ENCODE data around the gene GPC4. TPM values are rescaled to one million over a fixed set of nuclear protein-coding genes. Genes with fewer than 3 reads are reported as not detected.

Gene GPC4
- total and polyA plus RNA-seq, 9 of the 15 experiments (the other 6 are each of a cell fraction or from before 2014, with no cell fraction given), result 0.11 TPM; not detected in 8

- no peak for TF ChIP-seq RCOR1 (IDR thresholded peaks at IDR 0.05; ENCODE audit: borderline replicate concordance in 1 of 2, low read depth in 2 of 2, low read length in 2 of 2)
- TF ChIP-seq CCAR2 (IDR thresholded peaks at IDR 0.05; ENCODE audit: low read depth, low read length), result no peak
- TF ChIP-seq E2F3 (CRISPR knock-in tag; IDR thresholded peaks at IDR 0.05), result no peak
- TF ChIP-seq POLR2A (conservative IDR thresholded peaks at IDR 0.05), result no peak
- TF ChIP-seq CBFA2T3 (IDR thresholded peaks at IDR 0.05), result no peak
- TF ChIP-seq ZNF165 (CRISPR knock-in tag; IDR thresholded peaks at IDR 0.05; ENCODE audit: borderline replicate concordance), result no peak
- TF ChIP-seq NR0B1 (IDR thresholded peaks at IDR 0.05; ENCODE audit: partially characterized antibody), result no peak
Observed at GRCh38 chrX:133339566-133339965, 75.7 kb downstream of the GPC4 start (continued).

GRCh38 chrX:133337250-133337649, 78.0 kb downstream of the GPC4 start:
- FAIRE-seq (no peak), ATAC-seq (no peak), DNase-seq (ENCODE audit: extremely low read depth in 1 of 4, low spot score in 3 of 4) (peak in 1 of 4 experiments; percentile 0)
- Histone ChIP-seq H3K27ac (ENCODE audit: extremely low read depth, low read depth, low read length) (no peak overlapping the region), H3K4me1 (replicated peaks in 1 of 2; ENCODE audit: control insufficient read depth in 2 of 2, insufficient read depth in 2 of 2, low read length in 2 of 2) (no peaks in the 10 kb centered on the region), H3K9me1 (ENCODE audit: control insufficient read depth, insufficient read depth, low read length) (no peaks in the 10 kb centered on the region), H3K27me3 (ENCODE audit: control insufficient read depth in 2 of 2, insufficient read depth in 2 of 2, low read length in 2 of 2) (no peaks in the 10 kb centered on the region), H3K4me3 (no peak overlapping the region), H3K9me3 (replicated peaks; ENCODE audit: control insufficient read depth, insufficient read depth, low read depth, low read length) (no peaks in the 10 kb centered on the region), H3K4me2 (ENCODE audit: insufficient read depth, low read length) (no peak overlapping the region), H3K79me2 (ENCODE audit: control insufficient read depth, insufficient read depth, low read length) (no peaks in the 10 kb centered on the region), H2AFZ (ENCODE audit: low read depth, low read length) (no peak overlapping the region), H3K36me3 (ENCODE audit: control insufficient read depth, insufficient read depth, low read length) (no peaks in the 10 kb centered on the region), H4K20me1 (replicated peaks; ENCODE audit: control insufficient read depth, insufficient read depth, low read length) (no peaks in the 10 kb centered on the region), H3K9ac (ENCODE audit: insufficient read depth in 1 of 2, low read depth in 2 of 2, low read length in 2 of 2) (no peak overlapping the region)
- no TSS peak for BruUV-seq (replicated peaks)
- ChIA-PET CTCF (ENCODE audit: low intra/inter-chr PET ratio) (no interaction called here), POLR2A (no interaction called here)
- intact Hi-C loops (cut with micrococcal nuclease), result no loop called here
- in situ Hi-C loops (cut with MboI), result no loop called here
- 14% methylated on average over 1 of the region's 2 CpGs for WGBS (ENCODE audit: insufficient coverage, low coverage, missing lambda C conversion rate)
- TF ChIP-seq MCM5 (IDR thresholded peaks at IDR 0.05; ENCODE audit: low read depth) (no peak), XRCC3 (IDR thresholded peaks at IDR 0.05) (no peak), ZNF347 (CRISPR knock-in tag; IDR thresholded peaks at IDR 0.05; ENCODE audit: low read depth) (no peak), TFE3 (CRISPR knock-in tag; IDR thresholded peaks at IDR 0.05) (no peak), HLTF (IDR thresholded peaks at IDR 0.05) (no peak)

Measured in K562 (cell line).